HuH-7 (cell line): Measurements from ENCODE around the gene ZC3H6.
"Not testable (repeated sequence)": the region's sequence is repeated elsewhere in the genome, so short reads cannot be mapped to it uniquely, and the experiment has no call there.

Source experiments
- DNase-seq: peaks from one replicate; pipeline ENCODE4 v3.0.0; 2011; ENCODE audit warnings: low spot score

The ZC3H6 gene

DNA sequence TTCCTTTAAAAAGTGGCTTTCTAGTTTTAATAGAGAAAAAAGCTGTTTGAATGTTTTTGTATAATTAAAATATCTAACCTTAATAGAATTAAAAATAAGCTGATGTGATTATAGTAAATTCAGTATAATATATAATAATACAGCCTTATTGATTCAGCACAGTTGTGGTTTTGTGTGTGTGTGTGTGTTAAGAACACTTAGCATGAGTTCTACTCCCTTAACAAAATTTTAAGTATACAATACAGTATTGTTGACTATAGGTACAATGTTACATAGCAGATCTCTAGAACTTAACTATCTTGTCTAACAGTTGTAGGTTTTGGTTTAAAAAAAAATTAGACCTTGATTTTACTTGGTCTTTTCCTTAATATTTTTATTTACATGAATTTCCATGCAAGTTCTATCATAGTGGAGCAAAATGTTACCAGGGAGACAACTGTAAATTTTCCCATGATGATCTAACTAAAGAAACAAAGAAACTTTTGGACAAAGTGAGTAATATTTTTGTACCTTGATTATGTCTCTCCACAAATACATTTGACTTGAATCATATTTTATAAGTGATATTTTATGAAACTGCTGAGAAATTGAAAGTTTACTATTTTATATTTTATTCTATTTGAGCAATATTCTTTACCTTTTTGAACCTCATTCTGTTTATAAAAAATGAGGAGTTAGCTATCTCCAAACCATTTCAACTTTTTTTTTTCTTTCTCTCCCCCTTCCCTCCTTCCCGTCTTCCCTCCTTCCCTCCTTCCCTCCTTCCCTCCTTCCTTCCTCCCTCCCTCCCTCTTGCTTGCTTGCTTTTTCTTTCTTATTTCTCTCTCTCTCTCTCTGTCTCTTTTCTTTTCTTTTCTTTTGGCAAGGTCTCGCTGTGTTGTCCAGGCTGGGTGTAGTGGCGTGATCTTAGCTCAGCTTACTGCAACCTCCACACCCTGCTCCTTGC, 46.3 kb downstream of the ZC3H6 start:
- no peak for DNase-seq

DNA sequence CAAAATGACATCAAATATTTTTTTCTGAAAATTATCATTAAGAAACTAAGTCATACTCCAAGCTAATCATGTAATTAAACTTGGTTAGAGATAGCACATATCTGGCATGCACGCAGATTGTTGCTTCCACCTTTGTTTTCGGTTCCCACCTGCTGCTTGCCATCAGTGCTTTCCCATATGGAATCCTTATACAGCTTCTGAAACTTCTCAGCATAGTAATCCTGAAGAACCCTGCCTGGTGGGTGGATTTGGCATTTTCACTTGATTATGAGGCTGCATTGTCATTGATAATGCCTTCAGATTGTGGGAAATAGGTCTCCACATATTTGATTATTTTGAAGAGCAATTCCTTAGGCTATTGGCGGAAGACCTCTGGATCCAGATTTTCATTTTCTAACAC, 47.5 kb downstream of the ZC3H6 start:
- DNase-seq = no peak

DNA sequence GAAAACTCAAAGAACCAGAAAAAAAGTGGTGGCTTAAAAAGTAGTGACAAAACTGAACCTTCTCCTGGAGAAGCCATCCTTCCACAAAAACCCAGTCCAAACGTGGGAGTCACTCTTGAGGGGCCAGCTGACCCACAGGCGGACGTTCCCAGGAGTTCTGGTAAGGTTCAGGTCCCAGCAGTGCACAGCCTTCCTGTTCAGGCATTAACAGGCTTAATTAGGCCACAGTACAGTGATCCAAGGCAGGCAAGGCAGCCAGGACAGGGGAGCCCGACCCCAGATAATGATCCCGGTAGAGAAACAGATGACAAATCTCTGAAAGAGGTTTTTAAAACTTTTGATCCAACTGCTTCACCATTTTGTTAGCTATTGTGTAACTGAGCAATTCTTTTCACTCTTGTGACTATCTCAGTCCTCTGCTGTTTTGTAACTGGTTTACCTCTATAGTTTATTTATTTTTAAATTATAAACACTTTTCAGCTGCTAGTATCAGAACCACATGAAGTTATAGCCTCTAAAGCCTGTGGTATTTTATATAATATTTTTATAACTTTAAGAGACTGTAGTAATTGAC, 56.8 kb downstream of the ZC3H6 start:
- no peak for DNase-seq

DNA sequence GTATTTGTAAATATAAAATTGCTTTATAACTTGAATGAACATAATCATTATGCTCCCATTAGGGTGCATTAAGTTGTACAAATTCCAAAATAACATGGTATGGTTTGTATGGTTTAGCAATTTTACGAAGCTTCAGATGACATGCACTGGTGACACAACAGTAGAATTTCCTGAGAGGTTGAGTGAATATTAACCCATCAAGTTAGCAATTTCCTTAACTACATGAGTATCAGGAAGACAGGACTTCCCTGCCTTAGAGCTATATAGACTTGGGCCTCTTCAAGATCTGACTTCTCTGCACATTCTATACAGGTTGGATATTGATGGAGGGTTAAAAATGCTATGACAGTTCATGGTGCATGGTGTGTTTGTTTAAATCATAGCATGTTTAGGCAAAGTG, 60.2 kb downstream of the ZC3H6 start:
- DNase-seq = no peak

DNA sequence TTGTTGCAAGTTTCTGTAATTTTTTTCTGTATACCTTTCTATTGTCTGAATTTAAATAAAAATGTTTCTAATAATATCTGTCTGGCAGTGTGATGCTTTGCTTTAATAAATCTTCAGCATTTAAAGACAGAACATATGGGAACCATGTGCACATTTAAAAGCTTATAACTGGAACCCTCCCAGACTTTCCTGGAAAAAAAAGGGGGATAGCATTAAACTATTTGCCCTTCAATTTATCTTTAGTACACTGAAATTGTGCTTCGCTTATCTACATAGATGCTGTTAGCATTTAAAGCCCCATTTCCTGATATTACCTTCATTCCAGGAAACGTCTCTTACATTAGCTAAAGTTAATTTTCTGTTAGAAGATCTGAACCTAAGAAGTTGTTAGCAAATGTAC, 64.6 kb downstream of the ZC3H6 start:
- no peak for DNase-seq

DNA sequence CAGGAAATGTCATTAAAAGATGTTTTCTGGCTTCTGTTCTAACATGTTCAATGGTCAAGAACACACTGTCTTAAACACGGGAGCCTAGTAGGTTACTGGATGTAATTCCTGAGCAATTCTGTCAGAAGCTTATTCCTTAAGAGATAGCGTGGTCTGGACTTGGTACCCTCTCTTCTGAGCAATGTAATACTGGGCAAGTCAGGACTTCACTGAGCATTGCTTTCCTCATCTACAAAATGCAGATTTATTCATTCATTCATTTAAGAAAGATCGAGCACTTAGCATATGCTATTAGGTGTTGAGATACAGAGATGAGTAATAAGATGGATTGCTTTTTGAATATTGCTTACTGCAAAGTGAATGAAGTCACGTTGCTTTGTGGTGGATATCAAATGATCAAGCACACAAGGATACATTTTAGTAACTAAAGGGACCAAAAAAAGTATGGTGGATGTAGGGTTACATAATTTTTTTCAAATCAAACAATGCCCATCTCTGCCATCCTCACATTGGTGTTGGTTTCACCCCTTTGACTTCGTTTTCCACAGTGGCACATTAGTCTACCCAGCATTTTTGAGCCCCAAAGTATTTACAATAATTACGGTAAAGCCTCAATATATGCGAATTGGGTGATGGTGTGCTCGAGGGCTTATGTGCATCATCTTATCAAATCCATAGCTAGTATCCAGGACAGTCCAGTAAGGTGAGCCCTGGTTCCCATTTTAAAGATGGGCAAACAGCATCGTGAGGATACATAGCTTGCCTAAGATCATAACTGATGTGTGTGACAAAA, 65.3 kb downstream of the ZC3H6 start:
- DNase-seq = no peak

DNA sequence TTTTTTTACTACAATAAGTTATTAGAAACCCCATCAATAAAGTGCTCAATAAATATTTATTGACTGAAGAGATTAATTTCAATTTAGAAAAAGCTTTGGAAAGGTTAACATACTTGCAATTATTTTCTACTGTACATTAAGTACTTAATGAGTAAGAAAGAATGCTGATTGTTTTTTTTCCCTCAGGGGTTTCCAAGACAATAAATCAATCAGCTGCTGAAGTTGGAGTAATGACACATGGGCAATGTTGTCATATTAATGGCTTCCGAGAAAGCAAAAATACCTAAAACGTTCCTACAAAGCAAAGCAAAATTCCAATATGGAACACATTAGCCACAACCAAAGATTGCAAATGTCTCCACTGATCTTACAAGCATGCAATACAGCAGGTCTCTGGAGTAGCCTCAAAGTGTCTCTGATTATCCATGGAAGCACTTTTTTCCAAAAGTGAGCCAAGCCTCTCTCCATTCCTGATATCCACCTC, 66.7 kb downstream of the ZC3H6 start:
- no peak for DNase-seq

DNA sequence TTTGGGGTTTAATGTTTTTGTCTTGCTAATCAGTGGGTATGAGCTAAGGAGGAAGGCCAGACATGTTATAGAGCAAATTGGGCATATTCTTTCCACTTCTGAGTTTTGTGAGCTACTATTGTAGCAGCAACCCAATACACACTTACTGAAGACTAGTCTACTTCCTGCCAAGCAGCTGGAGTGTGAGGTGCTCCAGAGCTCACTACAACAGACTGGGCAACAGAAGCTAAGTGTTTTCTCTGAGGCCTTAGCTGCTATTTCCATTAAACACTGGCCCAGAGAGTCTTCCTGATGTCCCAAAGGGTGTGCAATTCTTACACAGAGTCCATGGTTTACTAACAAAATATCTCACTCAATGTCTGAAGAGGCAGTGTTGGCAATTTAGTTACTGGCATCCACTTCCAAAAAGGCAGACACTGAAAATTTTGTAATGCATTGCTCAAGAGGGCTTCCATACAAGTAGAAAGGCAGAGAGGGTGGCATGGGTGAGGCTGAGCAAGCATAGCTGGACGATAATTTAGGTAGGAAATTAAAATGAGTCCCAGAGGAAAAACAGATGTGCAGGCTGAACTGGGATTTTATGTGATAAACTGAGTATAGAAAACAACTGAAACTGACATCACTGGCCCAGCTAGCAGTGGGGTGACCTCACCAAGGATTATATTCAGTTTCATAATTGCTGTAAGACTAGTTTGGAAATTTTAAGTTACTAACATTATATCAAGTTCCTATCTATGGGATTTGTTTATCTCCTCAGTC, 68.6 kb downstream of the ZC3H6 start:
- no peak for DNase-seq

DNA sequence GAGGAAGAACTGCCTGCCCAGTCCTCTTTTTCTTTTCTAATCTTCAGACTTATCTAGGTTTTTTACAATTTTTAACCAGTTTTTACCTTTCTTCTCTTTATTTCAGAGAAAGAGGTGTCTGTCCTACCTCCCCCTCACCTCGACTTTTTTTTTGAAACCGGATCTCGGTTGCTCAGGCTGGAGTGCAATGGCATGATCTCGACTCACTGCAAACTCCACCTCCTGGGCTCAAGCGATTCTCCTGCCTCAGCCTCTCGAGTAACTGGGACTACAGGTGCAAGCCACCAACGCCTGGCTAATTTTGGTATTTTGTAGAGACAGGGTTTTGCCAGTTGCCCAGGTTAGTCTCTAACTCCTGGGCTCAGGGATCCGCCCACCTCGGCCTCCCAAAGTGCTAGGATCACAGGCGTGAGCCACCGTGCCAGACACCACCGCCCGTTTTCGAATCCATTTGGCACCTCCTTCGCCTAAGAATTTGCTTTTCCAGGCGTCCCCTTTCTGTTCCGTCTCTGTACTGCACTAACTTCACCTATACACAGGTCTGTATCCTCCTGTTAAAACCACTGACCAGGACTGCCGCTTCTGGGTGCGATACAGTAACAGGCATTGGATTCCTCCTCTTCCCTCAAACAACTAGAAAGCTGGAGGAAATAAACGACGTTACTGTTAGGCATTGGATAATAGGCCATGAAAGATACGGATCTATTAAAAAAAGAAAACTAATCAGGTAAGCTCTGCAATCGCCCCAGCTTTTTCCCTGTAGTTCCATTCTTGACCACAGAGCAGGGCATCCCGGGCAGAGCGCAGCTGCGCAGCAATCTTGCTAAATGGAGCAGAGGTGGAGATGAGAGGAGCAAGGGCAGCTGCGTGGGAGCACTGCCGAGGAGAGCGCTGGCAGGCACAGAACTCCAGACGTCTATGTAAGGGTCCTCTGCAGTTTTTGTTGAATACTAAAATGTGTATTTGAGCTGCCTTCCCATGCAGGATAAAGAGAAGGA, 69.9 kb downstream of the ZC3H6 start:
- no peak for DNase-seq

DNA sequence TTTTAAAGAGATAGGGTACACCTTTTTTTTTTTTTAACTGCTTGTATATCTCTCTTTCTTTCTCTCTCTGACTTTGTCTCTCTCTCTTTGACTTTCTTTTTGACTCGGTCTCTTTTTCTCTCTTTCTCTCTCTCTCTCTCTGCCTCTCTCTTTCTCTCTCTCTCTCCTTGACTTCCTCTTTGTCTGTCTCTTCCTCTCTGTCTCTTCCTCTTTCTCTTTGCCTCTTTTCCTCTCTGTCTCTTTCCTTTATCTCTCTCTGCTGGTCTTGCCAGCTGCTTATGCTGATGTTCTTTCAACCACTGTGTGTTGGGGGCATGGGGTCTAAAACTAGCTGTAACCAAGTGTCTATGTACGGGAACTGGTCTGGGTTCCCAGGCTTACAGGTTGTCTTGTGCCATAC, 76.9 kb downstream of the ZC3H6 start:
- not testable (repeated sequence) for DNase-seq

DNA sequence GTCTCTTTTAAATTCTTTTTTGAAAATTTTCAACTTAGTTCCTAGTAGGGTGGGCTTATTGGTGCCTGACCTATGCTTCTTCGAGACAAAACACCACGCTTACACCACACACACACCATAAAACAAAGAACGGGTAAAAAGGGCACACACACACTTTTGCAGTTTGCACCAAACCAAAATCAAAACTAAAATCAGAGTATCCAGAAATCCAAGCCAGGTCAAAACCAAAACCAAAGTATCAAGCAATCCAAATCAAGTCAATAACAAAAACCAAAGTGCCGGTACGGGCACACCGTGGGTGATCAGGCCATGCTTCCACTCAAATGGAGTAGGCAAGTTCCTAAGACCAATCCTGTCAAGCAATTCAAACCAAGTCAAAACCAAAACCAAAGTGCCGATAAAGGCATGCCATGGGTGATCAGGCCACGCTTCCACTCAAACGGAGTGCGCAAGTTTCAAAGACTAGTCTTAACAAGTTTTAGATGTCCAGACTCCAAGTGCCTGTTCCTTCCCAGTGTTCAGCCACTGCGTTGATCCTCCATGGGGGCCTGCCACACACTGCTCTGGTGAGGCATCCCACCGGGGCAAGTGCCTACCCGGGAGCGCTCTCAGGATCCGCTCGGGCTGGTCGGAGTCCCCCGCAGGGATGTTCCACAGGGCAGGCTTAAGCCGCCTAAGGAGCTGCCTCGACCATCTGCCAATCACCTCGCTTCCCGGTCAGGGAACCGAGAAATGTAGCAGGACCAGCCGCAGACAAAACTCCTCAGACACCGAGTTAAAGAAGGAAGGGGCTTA, 77.6 kb downstream of the ZC3H6 start:
- not testable (repeated sequence) for DNase-seq

DNA sequence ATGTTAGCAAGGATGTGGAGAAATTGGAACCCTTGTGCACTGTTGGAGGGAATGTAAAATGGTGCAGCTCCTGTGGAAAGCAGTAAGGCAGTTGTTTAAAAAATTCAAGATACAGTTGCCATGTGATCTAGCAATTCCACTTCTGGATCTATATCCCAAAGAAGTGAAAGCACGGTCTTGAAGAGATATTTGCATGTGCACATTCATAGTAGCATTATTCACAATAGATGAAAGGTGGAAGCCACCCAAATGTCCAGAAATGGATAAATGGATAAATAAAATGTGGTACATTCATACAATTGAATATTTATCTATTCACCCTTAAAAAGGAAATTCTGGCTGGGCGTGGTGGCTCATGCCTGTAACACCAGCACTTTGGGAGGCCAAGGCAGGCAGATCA, 78.9 kb downstream of the ZC3H6 start:
- DNase-seq = not testable (repeated sequence)

DNA sequence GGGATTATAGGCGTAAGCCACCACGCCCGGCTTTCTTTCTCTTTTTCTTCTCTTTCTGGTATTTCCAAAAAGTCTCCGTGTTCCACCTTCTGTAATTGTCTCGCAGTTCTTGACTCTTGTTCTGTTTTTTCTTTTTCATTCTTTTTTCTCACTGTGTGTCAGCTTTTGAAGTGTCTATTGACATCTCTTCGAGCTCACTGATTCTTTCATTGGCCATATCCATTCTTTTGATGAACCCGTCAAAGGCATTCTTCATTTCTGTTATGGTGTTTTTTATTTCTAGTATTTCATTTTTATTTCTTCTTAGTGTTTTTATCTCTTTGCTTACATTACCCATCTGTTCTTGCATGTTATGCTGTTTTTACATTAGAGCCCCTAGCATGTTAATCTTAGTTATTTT, 84.7 kb downstream of the ZC3H6 start:
- DNase-seq = not testable (repeated sequence)
